HepG2 (cell line): Measurements from ENCODE around the gene SERTAD1. TPM values are rescaled to one million over a fixed set of nuclear protein-coding genes. Genes with fewer than 3 reads are reported as not detected.

ENCODE experiments used
- FOSL2 ChIP-seq: sonication (generic); formaldehyde crosslinking; IDR thresholded peaks from 2 replicates; pipeline ENCODE4 v1.4.0; 2020; ENCODE audit warnings: missing genetic modification reagents
- HCFC1 ChIP-seq: fragments of 150-350 bp; IDR thresholded peaks from 2 replicates; pipeline ENCODE4 v1.6.1; 2014; ENCODE audit warnings: low read depth, low read length
- HOXA9 ChIP-seq: sonication (generic); formaldehyde crosslinking; IDR thresholded peaks from 2 replicates; pipeline ENCODE4 v1.8.1; 2022; ENCODE audit warnings: missing genetic modification reagents, mild to moderate bottlenecking, moderate library complexity, borderline replicate concordance
- KDM5B ChIP-seq: sonication (generic); formaldehyde crosslinking; IDR thresholded peaks from 2 replicates; pipeline ENCODE4 v1.4.0; 2020; ENCODE audit warnings: missing genetic modification reagents, mild to moderate bottlenecking, borderline replicate concordance
- LCORL ChIP-seq, 2 experiments: fragments of 450-650 bp in 1 of 2; sonication (generic) in 1 of 2; formaldehyde crosslinking in 1 of 2; IDR thresholded peaks; 2 replicates each; pipeline versions ENCODE4 v1.5.0 to v1.6.1; 2017 to 2020; ENCODE audit warnings: antibody characterized with exemption in 1 of 2, missing genetic modification reagents in 1 of 2
- MEIS2 ChIP-seq: sonication (generic); formaldehyde crosslinking; IDR thresholded peaks from 2 replicates; pipeline ENCODE4 v1.9.0; 2021; ENCODE audit warnings: mild to moderate bottlenecking, missing genetic modification reagents
- NFKBIZ ChIP-seq: IDR thresholded peaks from 2 replicates; pipeline ENCODE4 v1.6.1; 2018; ENCODE audit warnings: missing genetic modification reagents, missing compliant biosample characterization
- RCOR2 ChIP-seq: IDR thresholded peaks from 2 replicates; pipeline ENCODE4 v1.6.1; 2016; ENCODE audit warnings: missing biosample characterization, missing genetic modification reagents
- SNRNP70 ChIP-seq: fragments of 200-400 bp; formaldehyde crosslinking; IDR thresholded peaks from 2 replicates; pipeline ENCODE4 v1.6.1; 2017; ENCODE audit warnings: mild to moderate bottlenecking, low read depth, low read length, moderate library complexity
- TEAD3 ChIP-seq: optimal IDR thresholded peaks from 2 replicates; pipeline ENCODE3; 2016; ENCODE audit warnings: borderline replicate concordance
- ZBTB8A ChIP-seq: sonication (generic); formaldehyde crosslinking; IDR thresholded peaks from 2 replicates; pipeline ENCODE4 v1.4.0; 2020; ENCODE audit warnings: mild to moderate bottlenecking, low read depth, missing genetic modification reagents, borderline replicate concordance
- ZFP90 ChIP-seq: sonication (generic); formaldehyde crosslinking; IDR thresholded peaks from 2 replicates; pipeline ENCODE4 v1.8.0; 2022; ENCODE audit warnings: missing genetic modification reagents, mild to moderate bottlenecking, inconsistent platforms, borderline replicate concordance
- ZNF274 ChIP-seq: sonication (generic); formaldehyde crosslinking; IDR thresholded peaks from 2 replicates; pipeline ENCODE4 v1.5.1; 2020; ENCODE audit warnings: mild to moderate bottlenecking, missing genetic modification reagents
- ZNF510 ChIP-seq: sonication (generic); formaldehyde crosslinking; IDR thresholded peaks from 2 replicates; pipeline ENCODE4 v1.4.0; 2020; ENCODE audit warnings: low read depth, mild to moderate bottlenecking, missing genetic modification reagents
- ZNF614 ChIP-seq: IDR thresholded peaks from 2 replicates; pipeline ENCODE4 v1.6.1; 2018; ENCODE audit warnings: missing biosample characterization, missing genetic modification reagents, inconsistent platforms, borderline replicate concordance
- ZNF660 ChIP-seq: sonication (generic); formaldehyde crosslinking; IDR thresholded peaks from 2 replicates; pipeline ENCODE4 v1.5.1; 2020; ENCODE audit warnings: mild to moderate bottlenecking, low read depth, missing genetic modification reagents, borderline replicate concordance
- polyA plus RNA-seq, 8 experiments: library from polyadenylated mRNA; depleted of rRNA in 3 of 8; stranded (reverse) in 7 of 8; unstranded in 1 of 8; fragments of >200 nt; fragmentation: Illumina TruSeq in 4 of 8; extraction: Trizol in 4 of 8; gene quantifications; 2 replicates each; pipeline versions ENCODE4 v1.2.1 to v1.2.3, GENCODE V29; 2011 to 2016; ENCODE audit warnings: low read depth in 4 of 8, missing spikeins in 1 of 8, mixed read lengths in 1 of 8; ENCODE audit not compliant: insufficient read depth in 1 of 8
- total RNA-seq, 5 experiments: library from RNA; depleted of rRNA; stranded (reverse); fragments of >200 nt; fragmentation: Illumina TruSeq; extraction: Trizol; gene quantifications; 2 replicates each; pipeline ENCODE4 v1.2.3, GENCODE V29; 2016; ENCODE audit warnings: low read depth in 1 of 5
- TF ChIP-seq, protein P1 (sequence below): sonication (generic); formaldehyde crosslinking; IDR thresholded peaks from 2 replicates; pipeline ENCODE4 v1.4.0; 2020; ENCODE audit warnings: mild to moderate bottlenecking, missing genetic modification reagents
- TF ChIP-seq, protein P2 (sequence below): sonication (generic); formaldehyde crosslinking; IDR thresholded peaks from 2 replicates; pipeline ENCODE4 v1.4.0; 2020; ENCODE audit warnings: low read depth, mild to moderate bottlenecking, missing genetic modification reagents
- TF ChIP-seq, protein P3 (sequence below): sonication (generic); formaldehyde crosslinking; IDR thresholded peaks from 2 replicates; pipeline ENCODE4 v1.9.0; 2022; ENCODE audit warnings: missing genetic modification reagents, mild to moderate bottlenecking, borderline replicate concordance
- TF ChIP-seq, protein P4 (sequence below): sonication (generic); formaldehyde crosslinking; IDR thresholded peaks from 2 replicates; pipeline ENCODE4 v1.4.0; 2020; ENCODE audit warnings: missing genetic modification reagents

The SERTAD1 gene
- total and polyA plus RNA-seq, 2 of the 13 experiments (the other 11 are each of a cell fraction or from before 2014, with no cell fraction given): 4.3 to 4.5 TPM

DNA sequence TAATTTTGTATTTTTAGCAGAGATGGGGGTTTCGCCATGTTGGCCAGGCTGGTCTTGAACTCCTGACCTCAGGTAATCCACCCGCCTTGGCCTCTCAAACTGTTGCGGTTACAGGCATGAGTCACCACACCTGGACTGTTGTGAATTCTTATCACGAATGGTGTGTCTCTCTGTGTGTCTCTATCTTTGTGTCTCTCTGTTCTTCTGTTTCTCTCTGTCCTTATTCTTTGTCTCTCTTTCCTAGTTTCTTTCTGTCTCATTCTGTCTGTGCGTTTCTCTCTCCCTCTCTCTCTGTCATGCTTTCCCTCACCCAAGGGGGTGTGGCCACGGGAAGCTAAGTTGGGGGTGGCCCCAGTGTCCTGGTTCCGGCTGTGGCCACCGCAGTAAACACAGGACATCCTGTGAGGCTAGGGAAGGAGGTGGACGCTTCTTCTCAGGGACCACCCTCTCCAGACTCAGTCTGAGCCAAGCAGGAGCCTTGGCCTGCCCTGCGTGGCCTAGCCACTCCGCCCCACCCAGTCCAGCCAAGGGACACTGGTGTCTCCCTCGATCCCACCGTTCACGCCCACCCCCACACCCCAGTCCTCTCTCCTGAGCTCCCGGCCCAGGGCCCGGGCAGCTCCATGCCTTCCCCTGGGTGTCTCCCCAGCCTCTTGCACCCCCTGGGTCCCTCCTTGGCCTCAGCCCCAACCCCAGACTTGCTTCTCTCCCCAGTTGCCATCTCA is 8.7 kb downstream of the SERTAD1 start (continued):
- TF ChIP-seq, protein P1, sequence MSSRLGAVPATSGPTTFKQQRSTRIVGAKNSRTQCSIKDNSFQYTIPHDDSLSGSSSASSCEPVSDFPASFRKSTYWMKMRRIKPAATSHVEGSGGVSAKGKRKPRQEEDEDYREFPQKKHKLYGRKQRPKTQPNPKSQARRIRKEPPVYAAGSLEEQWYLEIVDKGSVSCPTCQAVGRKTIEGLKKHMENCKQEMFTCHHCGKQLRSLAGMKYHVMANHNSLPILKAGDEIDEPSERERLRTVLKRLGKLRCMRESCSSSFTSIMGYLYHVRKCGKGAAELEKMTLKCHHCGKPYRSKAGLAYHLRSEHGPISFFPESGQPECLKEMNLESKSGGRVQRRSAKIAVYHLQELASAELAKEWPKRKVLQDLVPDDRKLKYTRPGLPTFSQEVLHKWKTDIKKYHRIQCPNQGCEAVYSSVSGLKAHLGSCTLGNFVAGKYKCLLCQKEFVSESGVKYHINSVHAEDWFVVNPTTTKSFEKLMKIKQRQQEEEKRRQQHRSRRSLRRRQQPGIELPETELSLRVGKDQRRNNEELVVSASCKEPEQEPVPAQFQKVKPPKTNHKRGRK (CRISPR knock-in tag): no peak; the same call in 1 of the 2 replicates
- TF ChIP-seq TEAD3 (CRISPR knock-in tag) (peak; percentile 31), ZFP90 (CRISPR knock-in tag) (no peak), ZNF274 (CRISPR knock-in tag) (no peak), SNRNP70 (no peak), FOSL2 (peak; percentile 93), ZNF614 (CRISPR knock-in tag) (no peak), MEIS2 (CRISPR knock-in tag) (no peak), ZNF660 (no peak), LCORL (IDR thresholded peaks at IDR 0.05) (no peak), LCORL (CRISPR knock-in tag; IDR thresholded peaks at IDR 0.05) (no peak), RCOR2 (CRISPR knock-in tag) (no peak), KDM5B (no peak), HCFC1 (no peak), ZBTB8A (CRISPR knock-in tag) (no peak), NFKBIZ (CRISPR knock-in tag) (no peak), HOXA9 (CRISPR knock-in tag) (no peak), ZNF510 (CRISPR knock-in tag) (no peak)
- TF ChIP-seq, protein P2, sequence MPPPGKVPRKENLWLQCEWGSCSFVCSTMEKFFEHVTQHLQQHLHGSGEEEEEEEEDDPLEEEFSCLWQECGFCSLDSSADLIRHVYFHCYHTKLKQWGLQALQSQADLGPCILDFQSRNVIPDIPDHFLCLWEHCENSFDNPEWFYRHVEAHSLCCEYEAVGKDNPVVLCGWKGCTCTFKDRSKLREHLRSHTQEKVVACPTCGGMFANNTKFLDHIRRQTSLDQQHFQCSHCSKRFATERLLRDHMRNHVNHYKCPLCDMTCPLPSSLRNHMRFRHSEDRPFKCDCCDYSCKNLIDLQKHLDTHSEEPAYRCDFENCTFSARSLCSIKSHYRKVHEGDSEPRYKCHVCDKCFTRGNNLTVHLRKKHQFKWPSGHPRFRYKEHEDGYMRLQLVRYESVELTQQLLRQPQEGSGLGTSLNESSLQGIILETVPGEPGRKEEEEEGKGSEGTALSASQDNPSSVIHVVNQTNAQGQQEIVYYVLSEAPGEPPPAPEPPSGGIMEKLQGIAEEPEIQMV (CRISPR knock-in tag): no peak
- TF ChIP-seq, protein P3, sequence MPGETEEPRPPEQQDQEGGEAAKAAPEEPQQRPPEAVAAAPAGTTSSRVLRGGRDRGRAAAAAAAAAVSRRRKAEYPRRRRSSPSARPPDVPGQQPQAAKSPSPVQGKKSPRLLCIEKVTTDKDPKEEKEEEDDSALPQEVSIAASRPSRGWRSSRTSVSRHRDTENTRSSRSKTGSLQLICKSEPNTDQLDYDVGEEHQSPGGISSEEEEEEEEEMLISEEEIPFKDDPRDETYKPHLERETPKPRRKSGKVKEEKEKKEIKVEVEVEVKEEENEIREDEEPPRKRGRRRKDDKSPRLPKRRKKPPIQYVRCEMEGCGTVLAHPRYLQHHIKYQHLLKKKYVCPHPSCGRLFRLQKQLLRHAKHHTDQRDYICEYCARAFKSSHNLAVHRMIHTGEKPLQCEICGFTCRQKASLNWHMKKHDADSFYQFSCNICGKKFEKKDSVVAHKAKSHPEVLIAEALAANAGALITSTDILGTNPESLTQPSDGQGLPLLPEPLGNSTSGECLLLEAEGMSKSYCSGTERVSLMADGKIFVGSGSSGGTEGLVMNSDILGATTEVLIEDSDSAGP (CRISPR knock-in tag): no peak
- TF ChIP-seq, protein P4, sequence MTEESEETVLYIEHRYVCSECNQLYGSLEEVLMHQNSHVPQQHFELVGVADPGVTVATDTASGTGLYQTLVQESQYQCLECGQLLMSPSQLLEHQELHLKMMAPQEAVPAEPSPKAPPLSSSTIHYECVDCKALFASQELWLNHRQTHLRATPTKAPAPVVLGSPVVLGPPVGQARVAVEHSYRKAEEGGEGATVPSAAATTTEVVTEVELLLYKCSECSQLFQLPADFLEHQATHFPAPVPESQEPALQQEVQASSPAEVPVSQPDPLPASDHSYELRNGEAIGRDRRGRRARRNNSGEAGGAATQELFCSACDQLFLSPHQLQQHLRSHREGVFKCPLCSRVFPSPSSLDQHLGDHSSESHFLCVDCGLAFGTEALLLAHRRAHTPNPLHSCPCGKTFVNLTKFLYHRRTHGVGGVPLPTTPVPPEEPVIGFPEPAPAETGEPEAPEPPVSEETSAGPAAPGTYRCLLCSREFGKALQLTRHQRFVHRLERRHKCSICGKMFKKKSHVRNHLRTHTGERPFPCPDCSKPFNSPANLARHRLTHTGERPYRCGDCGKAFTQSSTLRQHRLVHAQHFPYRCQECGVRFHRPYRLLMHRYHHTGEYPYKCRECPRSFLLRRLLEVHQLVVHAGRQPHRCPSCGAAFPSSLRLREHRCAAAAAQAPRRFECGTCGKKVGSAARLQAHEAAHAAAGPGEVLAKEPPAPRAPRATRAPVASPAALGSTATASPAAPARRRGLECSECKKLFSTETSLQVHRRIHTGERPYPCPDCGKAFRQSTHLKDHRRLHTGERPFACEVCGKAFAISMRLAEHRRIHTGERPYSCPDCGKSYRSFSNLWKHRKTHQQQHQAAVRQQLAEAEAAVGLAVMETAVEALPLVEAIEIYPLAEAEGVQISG: 0 out of 2 replicates have a peak, but pooled peaks have one; percentile 27
